Sigmoid colon (tissue), 7 donors: ENCODE data around the gene KRT24. TPM values are rescaled to one million over a fixed set of nuclear protein-coding genes. Genes with fewer than 3 reads are reported as not detected.

Experiments
- DNase-seq: peaks from one replicate; pipeline ENCODE4 v3.0.0-alpha.2; 2019
- H3K27ac ChIP-seq, 4 donors: fragments of 200-600 bp; sonication (generic); one replicate each; pipeline ENCODE4 v1.5.1; 2016 to 2019; ENCODE audit warnings: mild to moderate bottlenecking in 1 of 4
- H3K27me3 ChIP-seq, 3 donors: fragments of 200-600 bp; sonication (generic); one replicate each; pipeline ENCODE4 v1.5.1; 2019; ENCODE audit warnings: mild to moderate bottlenecking in 1 of 3
- H3K36me3 ChIP-seq, 4 donors: fragments of 200-600 bp; sonication (generic); one replicate each; pipeline ENCODE4 v1.5.1; 2016 to 2019
- H3K4me1 ChIP-seq, 4 donors: fragments of 200-600 bp; sonication (generic); one replicate each; pipeline ENCODE4 v1.5.1; 2017 to 2019
- H3K4me3 ChIP-seq, 4 donors: fragments of 200-600 bp; sonication (generic); one replicate each; pipeline ENCODE4 v1.5.1; 2017 to 2019; ENCODE audit warnings: mild to moderate bottlenecking in 2 of 4, moderate library complexity in 1 of 4
- H3K9me3 ChIP-seq, 4 donors: fragments of 200-600 bp in 3 of 4; sonication (generic) in 3 of 4; one replicate each; pipeline versions ENCODE4 v1.5.1 to v1.6.1; 2013 to 2019
- CTCF ChIP-seq, 4 experiments: fragments of 450-650 bp in 3 of 4; fragments of 200-600 bp in 1 of 4; IDR thresholded peaks; one replicate each; pipeline ENCODE4 v1.5.1; 2016 to 2019; ENCODE audit warnings: antibody characterized with exemption in 4 of 4, mild to moderate bottlenecking in 3 of 4, moderate library complexity in 2 of 4
- EP300 ChIP-seq, 4 donors: sonication (generic); formaldehyde crosslinking; IDR thresholded peaks; one replicate each; pipeline ENCODE4 v1.6.1; 2017; ENCODE audit warnings: antibody characterized with exemption in 4 of 4
- POLR2A ChIP-seq, 2 donors: fragments of 450-650 bp; IDR thresholded peaks; one replicate each; pipeline ENCODE4 v1.6.1; 2016; ENCODE audit warnings: antibody characterized with exemption in 2 of 2, mild to moderate bottlenecking in 2 of 2, moderate library complexity in 2 of 2
- POLR2AphosphoS5 ChIP-seq, 4 donors: sonication (generic); formaldehyde crosslinking; IDR thresholded peaks; one replicate each; pipeline ENCODE4 v1.6.1; 2017; ENCODE audit warnings: antibody characterized with exemption in 4 of 4
- WGBS, 2 donors: extraction: QIAGEN DNeasy Blood & Tissue Kit; methylation state at CpG; one replicate each; pipeline ENCODE4 v1.1.7; 2013; 5-methylcytosine and 5-hydroxymethylcytosine counted together
- intact Hi-C: fragments of 100-400 bp; cut with DNase I; formaldehyde crosslinking; loops from one replicate; pipeline ENCODE4 v1.15.1; 2023
- polyA plus RNA-seq, 3 donors: library from polyadenylated mRNA; stranded (reverse); fragments of 200-250 nt; gene quantifications; one replicate each; pipeline ENCODE4 v1.2.3, GENCODE V29; 2013
- total RNA-seq, 4 donors: library from RNA; depleted of rRNA; stranded (reverse); fragments of >200 nt; gene quantifications; one replicate each; pipeline ENCODE4 v1.1.0, GENCODE V29; 2016
- donor health status: healthy with polysubstance abuse.
- donor health status: Bipolar disorder and iron deficiency.
- donor health status: healthy.

The KRT24 gene
- total and polyA plus RNA-seq, 7 donors: 0.36 to 5.4 (median 1.7) TPM; not detected in 3

GRCh38 chr17:40724656-40725055, 21.1 kb upstream of the KRT24 start:
- no peak for DNase-seq
- TF ChIP-seq POLR2A (IDR thresholded peaks at IDR 0.05) (no peak), CTCF (IDR thresholded peaks at IDR 0.05) (no peak), POLR2AphosphoS5 (IDR thresholded peaks at IDR 0.05) (no peak), EP300 (IDR thresholded peaks at IDR 0.05) (no peak)
- 69 to 80% methylated on average over 1 of the region's 1 CpG for WGBS, 2 donors
- Histone ChIP-seq H3K4me1 (no peaks in the 10 kb centered on the region), H3K9me3 (no peaks in the 10 kb centered on the region), H3K36me3 (no peaks in the 10 kb centered on the region), H3K27ac (no peak overlapping the region), H3K27me3 (peaks cover 0 to 9% (median 0%) of the 10 kb centered on the region in 3 donors), H3K4me3 (no peak overlapping the region)
- intact Hi-C loops: no loop called here

GRCh38 chr17:40722241-40722640, 18.7 kb upstream of the KRT24 start:
- H3K27ac ChIP-seq: peak overlapping the region in 1 of 4 donors; percentile 27

DNA sequence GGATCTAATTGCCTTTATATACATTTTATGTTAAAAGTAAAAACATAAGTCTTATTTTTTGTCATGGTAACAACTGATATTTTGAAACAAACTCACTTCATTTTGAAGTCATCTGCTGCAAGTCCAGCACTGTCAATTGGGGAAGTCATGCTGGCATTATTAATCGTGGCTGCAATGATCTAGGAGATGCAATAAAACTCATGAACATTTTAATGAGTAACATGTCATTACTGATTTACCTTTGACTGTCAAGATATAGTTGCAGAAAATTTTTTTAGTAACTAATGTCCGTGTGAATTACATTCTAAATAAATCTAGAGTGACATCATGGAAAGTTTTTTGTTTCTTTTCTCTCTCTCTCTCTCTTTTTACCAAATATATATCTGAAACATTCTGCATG, 17.3 kb upstream of the KRT24 start:
- Histone ChIP-seq H3K4me1 (no peaks in the 10 kb centered on the region), H3K9me3 (no peaks in the 10 kb centered on the region), H3K27ac (no peak overlapping the region), H3K4me3 (no peak overlapping the region), H3K27me3 (peaks cover 0 to 9% (median 0%) of the 10 kb centered on the region in 3 donors), H3K36me3 (no peaks in the 10 kb centered on the region)
- no peak for TF ChIP-seq CTCF (IDR thresholded peaks at IDR 0.05)
- TF ChIP-seq POLR2A (IDR thresholded peaks at IDR 0.05): no peak
- no peak for TF ChIP-seq POLR2AphosphoS5 (IDR thresholded peaks at IDR 0.05)
- TF ChIP-seq EP300 (IDR thresholded peaks at IDR 0.05): no peak
- DNase-seq: no peak
- intact Hi-C loops: no loop called here
- WGBS, 2 donors: 33 to 51% methylated on average over 2 of the region's 2 CpGs

More at GRCh38 chr17:40722241-40722640, 18.7 kb upstream of the KRT24 start:
- no peak for DNase-seq
- 66 to 69% methylated on average over 1 of the region's 1 CpG for WGBS, 2 donors
- no peak overlapping the region for H3K4me3 ChIP-seq
- H3K27me3 ChIP-seq: peaks cover 0 to 9% (median 0%) of the 10 kb centered on the region in 3 donors
- H3K9me3 ChIP-seq: no peaks in the 10 kb centered on the region
- H3K4me1 ChIP-seq: no peaks in the 10 kb centered on the region
- TF ChIP-seq CTCF (IDR thresholded peaks at IDR 0.05) (no peak), EP300 (IDR thresholded peaks at IDR 0.05) (no peak), POLR2A (IDR thresholded peaks at IDR 0.05) (no peak), POLR2AphosphoS5 (IDR thresholded peaks at IDR 0.05) (no peak)
- intact Hi-C loops: no loop called here
- H3K36me3 ChIP-seq: no peaks in the 10 kb centered on the region

DNA sequence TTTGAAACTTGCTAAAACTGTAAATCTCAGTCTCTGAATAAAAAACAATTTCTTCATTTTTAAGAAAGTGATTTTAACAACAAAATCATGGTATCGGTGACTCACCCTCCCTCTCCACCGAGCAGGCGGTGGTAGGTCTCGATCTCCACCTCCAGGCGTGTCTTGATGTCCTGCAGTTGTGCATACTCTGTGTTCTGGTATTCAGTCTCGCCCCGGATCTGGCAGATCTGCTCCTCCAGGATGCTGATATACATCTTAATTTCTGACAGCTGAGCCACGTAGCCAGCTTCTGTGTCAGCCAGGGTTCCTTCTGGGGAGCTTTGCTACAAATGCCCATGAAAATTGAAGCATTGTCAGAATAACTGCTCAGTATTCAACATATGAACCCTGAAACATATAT, 15.4 kb upstream of the KRT24 start:
- intact Hi-C loops: no loop called here
- WGBS, 2 donors: 44 to 58% methylated on average over 8 of the region's 8 CpGs
- H3K36me3 ChIP-seq: no peaks in the 10 kb centered on the region
- no peaks in the 10 kb centered on the region for H3K4me1 ChIP-seq
- H3K9me3 ChIP-seq: no peaks in the 10 kb centered on the region
- no peak overlapping the region for H3K27ac ChIP-seq
- no peak overlapping the region for H3K4me3 ChIP-seq
- TF ChIP-seq EP300 (IDR thresholded peaks at IDR 0.05) (no peak), POLR2A (IDR thresholded peaks at IDR 0.05) (no peak), CTCF (IDR thresholded peaks at IDR 0.05) (no peak), POLR2AphosphoS5 (IDR thresholded peaks at IDR 0.05) (no peak)
- peaks cover 0 to under 1% (median 0%) of the 10 kb centered on the region in 3 donors for H3K27me3 ChIP-seq
- no peak for DNase-seq

GRCh38 chr17:40717776-40718175, 14.2 kb upstream of the KRT24 start:
- Histone ChIP-seq H3K27me3 (no peaks in the 10 kb centered on the region), H3K27ac (no peak overlapping the region), H3K4me1 (no peaks in the 10 kb centered on the region), H3K4me3 (no peak overlapping the region), H3K9me3 (no peaks in the 10 kb centered on the region), H3K36me3 (no peaks in the 10 kb centered on the region)
- intact Hi-C loops: no loop called here
- TF ChIP-seq POLR2A (IDR thresholded peaks at IDR 0.05) (no peak), EP300 (IDR thresholded peaks at IDR 0.05) (no peak)
- WGBS, 2 donors: 67 to 76% methylated on average over 3 of the region's 3 CpGs
- DNase-seq: no peak
